Mammary epithelial cell (primary cell): Measurements from ENCODE around the gene SLIT1.

ENCODE experiments used
- EZH2 ChIP-seq: IDR thresholded peaks from 2 replicates; pipeline ENCODE4 v1.6.1; 2012; ENCODE audit warnings: low read length, inconsistent platforms, borderline replicate concordance
- TF ChIP-seq, protein P1 (sequence below), 2 donors: IDR thresholded peaks in 1 of 2; conservative IDR thresholded peaks in 1 of 2; 2 replicates each; pipeline ENCODE4 v1.5.1; 2011 to 2012; ENCODE audit warnings: inconsistent platforms in 2 of 2, low read length in 2 of 2, mild to moderate bottlenecking in 2 of 2, control low read depth in 1 of 2, low read depth in 1 of 2; ENCODE audit not compliant: insufficient read depth in 1 of 2; ENCODE audit errors: extremely low read depth in 1 of 2

DNA sequence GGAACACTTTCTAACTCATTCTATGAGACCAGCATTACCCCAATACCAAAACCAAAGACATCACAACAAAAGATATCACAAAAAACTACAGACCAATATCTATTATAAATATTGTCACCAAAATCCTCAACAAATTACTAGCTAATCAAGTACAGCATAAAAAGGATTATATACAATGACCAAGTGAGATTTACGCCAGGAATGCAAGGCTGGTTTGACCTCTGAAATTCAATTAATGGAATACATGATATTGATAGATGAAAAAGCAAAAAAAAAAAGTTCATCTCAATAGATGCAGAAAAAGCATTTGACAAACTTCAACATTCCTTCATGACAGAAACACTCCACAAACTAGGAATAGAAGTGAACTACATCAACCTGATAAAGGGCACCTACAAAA lies 178.3 kb downstream of the SLIT1 start:
- TF ChIP-seq, protein P1, sequence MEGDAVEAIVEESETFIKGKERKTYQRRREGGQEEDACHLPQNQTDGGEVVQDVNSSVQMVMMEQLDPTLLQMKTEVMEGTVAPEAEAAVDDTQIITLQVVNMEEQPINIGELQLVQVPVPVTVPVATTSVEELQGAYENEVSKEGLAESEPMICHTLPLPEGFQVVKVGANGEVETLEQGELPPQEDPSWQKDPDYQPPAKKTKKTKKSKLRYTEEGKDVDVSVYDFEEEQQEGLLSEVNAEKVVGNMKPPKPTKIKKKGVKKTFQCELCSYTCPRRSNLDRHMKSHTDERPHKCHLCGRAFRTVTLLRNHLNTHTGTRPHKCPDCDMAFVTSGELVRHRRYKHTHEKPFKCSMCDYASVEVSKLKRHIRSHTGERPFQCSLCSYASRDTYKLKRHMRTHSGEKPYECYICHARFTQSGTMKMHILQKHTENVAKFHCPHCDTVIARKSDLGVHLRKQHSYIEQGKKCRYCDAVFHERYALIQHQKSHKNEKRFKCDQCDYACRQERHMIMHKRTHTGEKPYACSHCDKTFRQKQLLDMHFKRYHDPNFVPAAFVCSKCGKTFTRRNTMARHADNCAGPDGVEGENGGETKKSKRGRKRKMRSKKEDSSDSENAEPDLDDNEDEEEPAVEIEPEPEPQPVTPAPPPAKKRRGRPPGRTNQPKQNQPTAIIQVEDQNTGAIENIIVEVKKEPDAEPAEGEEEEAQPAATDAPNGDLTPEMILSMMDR (conservative IDR thresholded peaks at IDR 0.05 in 1 of 2, IDR thresholded peaks at IDR 0.05 in 1 of 2; ENCODE audit: extremely low read depth in 1 of 2, insufficient read depth in 1 of 2, low read depth in 1 of 2, low read length in 2 of 2) = no peak
- TF ChIP-seq EZH2 = no peak
